GM12878 (cell line): Measurements from ENCODE around the gene CBLN3. TPM values are rescaled to one million over a fixed set of nuclear protein-coding genes. Genes with fewer than 3 reads are reported as not detected.

Experiments
- ASH2L ChIP-seq: fragments of 300-600, 200-600 bp; sonication (generic); IDR thresholded peaks from 2 replicates; pipeline ENCODE4 v1.6.1; 2017; ENCODE audit warnings: low read depth, mild to moderate bottlenecking, borderline replicate concordance
- BCL11A ChIP-seq: IDR thresholded peaks from 2 replicates; pipeline ENCODE4 v1.6.1; 2011; ENCODE audit warnings: low read depth, low read length
- FOXM1 ChIP-seq: IDR thresholded peaks from 2 replicates; pipeline ENCODE4 v1.6.1; 2012; ENCODE audit warnings: low read depth, mild to moderate bottlenecking, inconsistent platforms, low read length, moderate library complexity
- IRF4 ChIP-seq: IDR thresholded peaks from 2 replicates; pipeline ENCODE4 v1.6.1; 2011; ENCODE audit warnings: low read depth, low read length
- NFYA ChIP-seq: IDR thresholded peaks from 2 replicates; pipeline ENCODE4 v1.6.1; 2011; ENCODE audit warnings: low read depth, mild to moderate bottlenecking, low read length, improper control_type of control experiment, borderline replicate concordance
- NR2C1 ChIP-seq: fragments of 450-650 bp; IDR thresholded peaks from 2 replicates; pipeline ENCODE4 v1.6.1; 2017; ENCODE audit warnings: antibody characterized with exemption, mild to moderate bottlenecking, moderate library complexity
- NR2F1 ChIP-seq: fragments of 450-650 bp; conservative IDR thresholded peaks from 2 replicates; pipeline ENCODE4 v1.6.1; 2017; ENCODE audit warnings: mild to moderate bottlenecking
- RAD51 ChIP-seq: fragments of 450-650 bp; IDR thresholded peaks from 2 replicates; pipeline ENCODE4 v1.6.1; 2016; ENCODE audit warnings: moderate library complexity, mild to moderate bottlenecking, inconsistent platforms
- RBBP5 ChIP-seq: fragments of 200-600 bp; sonication (generic); conservative IDR thresholded peaks from 2 replicates; pipeline ENCODE4 v1.6.1; 2016
- RELA ChIP-seq: fragments of 450-650 bp; IDR thresholded peaks from 2 replicates; pipeline ENCODE4 v1.8.0; 2014; ENCODE audit warnings: borderline replicate concordance; ENCODE audit not compliant: partially characterized antibody
- SIX5 ChIP-seq: IDR thresholded peaks from 2 replicates; pipeline ENCODE4 v1.6.1; 2011; ENCODE audit warnings: mild to moderate bottlenecking, low read depth, low read length, moderate library complexity; ENCODE audit not compliant: severe bottlenecking
- SMC3 ChIP-seq: IDR thresholded peaks from 2 replicates; pipeline ENCODE4 v1.6.1; 2011; ENCODE audit warnings: low read length, improper control_type of control experiment, borderline replicate concordance
- SUZ12 ChIP-seq: fragments of 200-600 bp; sonication (generic); IDR thresholded peaks from one replicate; pipeline ENCODE4 v1.6.1; 2018; ENCODE audit warnings: antibody characterized with exemption, mild to moderate bottlenecking; ENCODE audit not compliant: unreplicated experiment
- ZBED1 ChIP-seq: IDR thresholded peaks from 2 replicates; pipeline ENCODE4 v1.6.1; 2016; ENCODE audit warnings: borderline replicate concordance
- polyA plus RNA-seq, 11 experiments: library from polyadenylated mRNA; depleted of rRNA in 4 of 11; unstranded in 6 of 11; stranded (reverse) in 5 of 11; fragments of >200 nt; fragmentation: Nextera tagmentation in 4 of 11; fragmentation: Illumina TruSeq in 1 of 11; extraction: Ambion mirVana in 4 of 11; extraction: Trizol in 1 of 11; gene quantifications; 1 replicate in 1 of 11; 2 replicates in 10 of 11; pipeline versions ENCODE4 v1.2.1 to v1.2.3, GENCODE V29; 2011 to 2016; ENCODE audit warnings: inconsistent platforms in 2 of 11, missing spikeins in 2 of 11, low read depth in 1 of 11
- total RNA-seq, 4 experiments: library from RNA; depleted of rRNA in 3 of 4; stranded (reverse); fragments of >200 nt in 3 of 4; fragmentation: Illumina TruSeq in 1 of 4; extraction: Trizol in 1 of 4; gene quantifications; 2 replicates each; pipeline versions ENCODE4 v1.2.1 to v1.2.3, GENCODE V29; 2013 to 2021
- TF ChIP-seq, protein P1 (sequence below): IDR thresholded peaks from 2 replicates; pipeline ENCODE4 v1.6.1; 2011; ENCODE audit warnings: mild to moderate bottlenecking, low read depth, low read length, moderate library complexity; ENCODE audit not compliant: insufficient replicate concordance
- TF ChIP-seq, protein P2 (sequence below): fragments of 450-650 bp; IDR thresholded peaks from 2 replicates; pipeline ENCODE4 v1.6.1; 2017; ENCODE audit warnings: low read depth, mild to moderate bottlenecking, moderate library complexity
- TF ChIP-seq, protein P3 (sequence below): IDR thresholded peaks from 2 replicates; pipeline ENCODE4 v1.6.1; 2012; ENCODE audit warnings: low read depth, low read length, improper control_type of control experiment
- TF ChIP-seq, protein P4 (sequence below): fragments of 450-650 bp; IDR thresholded peaks from 2 replicates; pipeline ENCODE4 v1.6.1; 2017; ENCODE audit warnings: mild to moderate bottlenecking, moderate library complexity
- TF ChIP-seq, protein P5 (sequence below): fragments of 450-650 bp; formaldehyde crosslinking; IDR thresholded peaks from 2 replicates; pipeline ENCODE4 v1.4.0; 2020; ENCODE audit warnings: mild to moderate bottlenecking, moderate library complexity

The CBLN3 gene
- total and polyA plus RNA-seq, 10 of the 15 experiments (the other 5 are each of a cell fraction or from before 2014, with no cell fraction given): 0.16 to 4.9 (median 1.3) TPM

DNA sequence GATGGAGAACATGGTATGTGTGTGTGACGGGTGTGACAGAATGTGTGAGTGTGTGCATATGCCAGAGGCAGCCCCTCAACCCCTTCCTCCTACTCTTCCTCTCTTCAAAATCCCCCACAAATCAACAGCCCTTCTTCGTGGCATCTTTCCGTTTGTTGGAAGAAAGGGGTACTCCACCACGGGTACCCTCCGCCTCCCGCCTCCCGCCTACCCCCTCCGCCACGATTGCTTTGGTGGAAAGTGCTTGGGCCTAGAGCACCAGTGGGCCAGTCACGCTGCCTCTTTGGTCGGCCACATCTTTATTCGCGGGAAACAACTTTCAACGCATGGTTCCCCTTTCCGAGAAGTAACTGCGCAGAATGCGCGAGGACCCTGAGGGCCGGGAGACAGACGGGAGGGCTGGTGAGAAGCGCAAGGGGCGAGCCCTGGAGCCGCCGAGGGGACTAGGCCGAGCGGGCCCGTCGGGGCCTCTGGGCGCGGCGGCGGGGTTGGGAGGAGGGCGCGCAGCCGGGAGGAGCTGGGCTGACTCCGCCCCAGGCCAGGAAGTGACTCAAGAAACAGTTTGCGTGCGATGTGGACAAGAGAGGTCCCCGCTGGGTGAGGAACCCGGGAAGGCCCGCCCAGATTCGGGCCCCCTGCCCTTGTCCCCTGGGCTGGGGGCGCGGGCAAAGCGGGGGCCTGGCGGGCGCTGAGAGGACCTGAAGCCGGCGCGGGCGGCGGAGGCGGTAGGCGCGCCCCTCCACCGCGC, at the start of gene CBLN3, which contains the start of gene KHNYN (continued):
- no peak for TF ChIP-seq NFYA
- TF ChIP-seq, protein P1, sequence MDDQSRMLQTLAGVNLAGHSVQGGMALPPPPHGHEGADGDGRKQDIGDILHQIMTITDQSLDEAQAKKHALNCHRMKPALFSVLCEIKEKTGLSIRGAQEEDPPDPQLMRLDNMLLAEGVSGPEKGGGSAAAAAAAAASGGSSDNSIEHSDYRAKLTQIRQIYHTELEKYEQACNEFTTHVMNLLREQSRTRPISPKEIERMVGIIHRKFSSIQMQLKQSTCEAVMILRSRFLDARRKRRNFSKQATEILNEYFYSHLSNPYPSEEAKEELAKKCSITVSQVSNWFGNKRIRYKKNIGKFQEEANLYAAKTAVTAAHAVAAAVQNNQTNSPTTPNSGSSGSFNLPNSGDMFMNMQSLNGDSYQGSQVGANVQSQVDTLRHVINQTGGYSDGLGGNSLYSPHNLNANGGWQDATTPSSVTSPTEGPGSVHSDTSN: no peak
- no peak for TF ChIP-seq SUZ12
- no peak for TF ChIP-seq BCL11A
- TF ChIP-seq, protein P2, sequence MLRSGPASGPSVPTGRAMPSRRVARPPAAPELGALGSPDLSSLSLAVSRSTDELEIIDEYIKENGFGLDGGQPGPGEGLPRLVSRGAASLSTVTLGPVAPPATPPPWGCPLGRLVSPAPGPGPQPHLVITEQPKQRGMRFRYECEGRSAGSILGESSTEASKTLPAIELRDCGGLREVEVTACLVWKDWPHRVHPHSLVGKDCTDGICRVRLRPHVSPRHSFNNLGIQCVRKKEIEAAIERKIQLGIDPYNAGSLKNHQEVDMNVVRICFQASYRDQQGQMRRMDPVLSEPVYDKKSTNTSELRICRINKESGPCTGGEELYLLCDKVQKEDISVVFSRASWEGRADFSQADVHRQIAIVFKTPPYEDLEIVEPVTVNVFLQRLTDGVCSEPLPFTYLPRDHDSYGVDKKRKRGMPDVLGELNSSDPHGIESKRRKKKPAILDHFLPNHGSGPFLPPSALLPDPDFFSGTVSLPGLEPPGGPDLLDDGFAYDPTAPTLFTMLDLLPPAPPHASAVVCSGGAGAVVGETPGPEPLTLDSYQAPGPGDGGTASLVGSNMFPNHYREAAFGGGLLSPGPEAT: no peak; the same call in 1 of the 2 replicates
- TF ChIP-seq, protein P3, sequence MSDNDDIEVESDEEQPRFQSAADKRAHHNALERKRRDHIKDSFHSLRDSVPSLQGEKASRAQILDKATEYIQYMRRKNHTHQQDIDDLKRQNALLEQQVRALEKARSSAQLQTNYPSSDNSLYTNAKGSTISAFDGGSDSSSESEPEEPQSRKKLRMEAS: no peak; the same call in 1 of the 2 replicates
- TF ChIP-seq NR2C1: peak; percentile 49
- peak; percentile 84 for TF ChIP-seq NR2F1
- TF ChIP-seq, protein P4, sequence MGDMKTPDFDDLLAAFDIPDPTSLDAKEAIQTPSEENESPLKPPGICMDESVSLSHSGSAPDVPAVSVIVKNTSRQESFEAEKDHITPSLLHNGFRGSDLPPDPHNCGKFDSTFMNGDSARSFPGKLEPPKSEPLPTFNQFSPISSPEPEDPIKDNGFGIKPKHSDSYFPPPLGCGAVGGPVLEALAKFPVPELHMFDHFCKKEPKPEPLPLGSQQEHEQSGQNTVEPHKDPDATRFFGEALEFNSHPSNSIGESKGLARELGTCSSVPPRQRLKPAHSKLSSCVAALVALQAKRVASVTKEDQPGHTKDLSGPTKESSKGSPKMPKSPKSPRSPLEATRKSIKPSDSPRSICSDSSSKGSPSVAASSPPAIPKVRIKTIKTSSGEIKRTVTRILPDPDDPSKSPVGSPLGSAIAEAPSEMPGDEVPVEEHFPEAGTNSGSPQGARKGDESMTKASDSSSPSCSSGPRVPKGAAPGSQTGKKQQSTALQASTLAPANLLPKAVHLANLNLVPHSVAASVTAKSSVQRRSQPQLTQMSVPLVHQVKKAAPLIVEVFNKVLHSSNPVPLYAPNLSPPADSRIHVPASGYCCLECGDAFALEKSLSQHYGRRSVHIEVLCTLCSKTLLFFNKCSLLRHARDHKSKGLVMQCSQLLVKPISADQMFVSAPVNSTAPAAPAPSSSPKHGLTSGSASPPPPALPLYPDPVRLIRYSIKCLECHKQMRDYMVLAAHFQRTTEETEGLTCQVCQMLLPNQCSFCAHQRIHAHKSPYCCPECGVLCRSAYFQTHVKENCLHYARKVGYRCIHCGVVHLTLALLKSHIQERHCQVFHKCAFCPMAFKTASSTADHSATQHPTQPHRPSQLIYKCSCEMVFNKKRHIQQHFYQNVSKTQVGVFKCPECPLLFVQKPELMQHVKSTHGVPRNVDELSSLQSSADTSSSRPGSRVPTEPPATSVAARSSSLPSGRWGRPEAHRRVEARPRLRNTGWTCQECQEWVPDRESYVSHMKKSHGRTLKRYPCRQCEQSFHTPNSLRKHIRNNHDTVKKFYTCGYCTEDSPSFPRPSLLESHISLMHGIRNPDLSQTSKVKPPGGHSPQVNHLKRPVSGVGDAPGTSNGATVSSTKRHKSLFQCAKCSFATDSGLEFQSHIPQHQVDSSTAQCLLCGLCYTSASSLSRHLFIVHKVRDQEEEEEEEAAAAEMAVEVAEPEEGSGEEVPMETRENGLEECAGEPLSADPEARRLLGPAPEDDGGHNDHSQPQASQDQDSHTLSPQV: no peak
- TF ChIP-seq ZBED1: no peak
- no peak for TF ChIP-seq SMC3
- no peak for TF ChIP-seq FOXM1
- TF ChIP-seq RELA: peak; percentile 37
- no peak for TF ChIP-seq IRF4
- no peak for TF ChIP-seq ASH2L
- TF ChIP-seq, protein P5, sequence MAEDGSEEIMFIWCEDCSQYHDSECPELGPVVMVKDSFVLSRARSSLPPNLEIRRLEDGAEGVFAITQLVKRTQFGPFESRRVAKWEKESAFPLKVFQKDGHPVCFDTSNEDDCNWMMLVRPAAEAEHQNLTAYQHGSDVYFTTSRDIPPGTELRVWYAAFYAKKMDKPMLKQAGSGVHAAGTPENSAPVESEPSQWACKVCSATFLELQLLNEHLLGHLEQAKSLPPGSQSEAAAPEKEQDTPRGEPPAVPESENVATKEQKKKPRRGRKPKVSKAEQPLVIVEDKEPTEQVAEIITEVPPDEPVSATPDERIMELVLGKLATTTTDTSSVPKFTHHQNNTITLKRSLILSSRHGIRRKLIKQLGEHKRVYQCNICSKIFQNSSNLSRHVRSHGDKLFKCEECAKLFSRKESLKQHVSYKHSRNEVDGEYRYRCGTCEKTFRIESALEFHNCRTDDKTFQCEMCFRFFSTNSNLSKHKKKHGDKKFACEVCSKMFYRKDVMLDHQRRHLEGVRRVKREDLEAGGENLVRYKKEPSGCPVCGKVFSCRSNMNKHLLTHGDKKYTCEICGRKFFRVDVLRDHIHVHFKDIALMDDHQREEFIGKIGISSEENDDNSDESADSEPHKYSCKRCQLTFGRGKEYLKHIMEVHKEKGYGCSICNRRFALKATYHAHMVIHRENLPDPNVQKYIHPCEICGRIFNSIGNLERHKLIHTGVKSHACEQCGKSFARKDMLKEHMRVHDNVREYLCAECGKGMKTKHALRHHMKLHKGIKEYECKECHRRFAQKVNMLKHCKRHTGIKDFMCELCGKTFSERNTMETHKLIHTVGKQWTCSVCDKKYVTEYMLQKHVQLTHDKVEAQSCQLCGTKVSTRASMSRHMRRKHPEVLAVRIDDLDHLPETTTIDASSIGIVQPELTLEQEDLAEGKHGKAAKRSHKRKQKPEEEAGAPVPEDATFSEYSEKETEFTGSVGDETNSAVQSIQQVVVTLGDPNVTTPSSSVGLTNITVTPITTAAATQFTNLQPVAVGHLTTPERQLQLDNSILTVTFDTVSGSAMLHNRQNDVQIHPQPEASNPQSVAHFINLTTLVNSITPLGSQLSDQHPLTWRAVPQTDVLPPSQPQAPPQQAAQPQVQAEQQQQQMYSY (CRISPR knock-in tag): no peak
- no peak for TF ChIP-seq SIX5
- TF ChIP-seq RAD51: no peak
- TF ChIP-seq RBBP5: no peak
